ENCODE measurements around the gene NPR3.

Gene NPR3

DNA sequence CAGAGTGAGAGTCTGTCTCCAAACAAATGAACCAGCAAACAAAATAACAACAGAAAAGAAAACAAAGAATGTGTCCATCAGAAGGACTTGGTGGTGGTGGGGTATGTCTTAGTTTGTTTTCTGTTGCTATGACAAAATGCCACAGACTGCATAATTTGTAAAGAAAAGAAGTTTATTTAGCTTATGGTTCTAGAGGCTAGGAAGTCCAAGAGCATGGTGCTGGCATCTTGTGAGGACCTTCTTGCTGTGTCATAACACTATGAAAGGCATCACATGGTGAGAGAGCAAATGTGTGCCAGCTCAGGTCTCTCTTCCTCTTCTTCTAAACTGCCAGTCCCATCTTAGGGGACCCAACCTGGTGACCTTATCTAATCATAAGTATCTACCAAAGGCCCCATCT, 10.5 kb downstream of the NPR3 start:
- TF ChIP-seq, protein P1, sequence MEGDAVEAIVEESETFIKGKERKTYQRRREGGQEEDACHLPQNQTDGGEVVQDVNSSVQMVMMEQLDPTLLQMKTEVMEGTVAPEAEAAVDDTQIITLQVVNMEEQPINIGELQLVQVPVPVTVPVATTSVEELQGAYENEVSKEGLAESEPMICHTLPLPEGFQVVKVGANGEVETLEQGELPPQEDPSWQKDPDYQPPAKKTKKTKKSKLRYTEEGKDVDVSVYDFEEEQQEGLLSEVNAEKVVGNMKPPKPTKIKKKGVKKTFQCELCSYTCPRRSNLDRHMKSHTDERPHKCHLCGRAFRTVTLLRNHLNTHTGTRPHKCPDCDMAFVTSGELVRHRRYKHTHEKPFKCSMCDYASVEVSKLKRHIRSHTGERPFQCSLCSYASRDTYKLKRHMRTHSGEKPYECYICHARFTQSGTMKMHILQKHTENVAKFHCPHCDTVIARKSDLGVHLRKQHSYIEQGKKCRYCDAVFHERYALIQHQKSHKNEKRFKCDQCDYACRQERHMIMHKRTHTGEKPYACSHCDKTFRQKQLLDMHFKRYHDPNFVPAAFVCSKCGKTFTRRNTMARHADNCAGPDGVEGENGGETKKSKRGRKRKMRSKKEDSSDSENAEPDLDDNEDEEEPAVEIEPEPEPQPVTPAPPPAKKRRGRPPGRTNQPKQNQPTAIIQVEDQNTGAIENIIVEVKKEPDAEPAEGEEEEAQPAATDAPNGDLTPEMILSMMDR (IDR thresholded peaks at IDR 0.05; ENCODE audit: low read depth, low read length), result no peak
- no peak for DNase-seq (ENCODE audit: extremely low read depth, low read depth)

DNA sequence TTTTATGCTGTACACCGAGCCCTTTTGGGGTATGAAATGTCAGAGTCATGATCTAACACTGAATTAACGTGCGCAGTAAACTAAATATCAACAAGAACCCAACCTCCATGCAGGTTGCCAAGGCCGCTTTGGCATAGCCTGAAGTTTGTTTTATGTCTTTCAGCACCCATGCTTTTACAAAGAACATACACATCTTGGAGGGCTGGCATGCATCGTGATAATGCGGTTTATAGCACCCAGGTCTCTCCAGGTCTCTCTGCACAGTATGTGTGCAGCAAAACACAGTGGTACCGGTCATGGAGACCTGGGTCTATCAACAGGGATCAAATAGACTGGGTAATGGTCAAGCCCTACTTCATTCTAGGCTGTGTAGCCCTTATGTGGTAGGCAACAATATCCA, 11.8 kb downstream of the NPR3 start:
- TF ChIP-seq, protein P1 (IDR thresholded peaks at IDR 0.05; ENCODE audit: low read depth, low read length), result no peak
- DNase-seq (ENCODE audit: extremely low read depth, low read depth), result no peak

DNA sequence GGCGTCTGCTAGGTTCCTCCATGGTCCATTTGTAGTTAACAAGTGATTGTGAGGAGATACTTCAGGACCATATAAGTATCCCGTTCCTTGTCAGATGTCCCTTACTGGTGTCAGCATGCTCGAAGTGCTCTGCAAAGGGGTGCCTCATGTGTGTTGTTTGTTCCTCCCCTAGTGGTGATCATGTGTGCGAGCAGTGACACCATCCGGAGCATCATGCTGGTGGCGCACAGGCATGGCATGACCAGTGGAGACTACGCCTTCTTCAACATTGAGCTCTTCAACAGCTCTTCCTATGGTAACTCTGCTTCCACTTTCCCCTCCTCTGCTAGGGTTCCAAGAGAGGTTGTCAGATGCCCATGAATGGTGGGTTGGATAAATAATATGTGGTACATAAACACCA, 13.4 kb downstream of the NPR3 start:
- no peak for DNase-seq (ENCODE audit: extremely low read depth, low read depth)
- TF ChIP-seq, protein P1 (IDR thresholded peaks at IDR 0.05; ENCODE audit: low read depth, low read length), result no peak

DNA sequence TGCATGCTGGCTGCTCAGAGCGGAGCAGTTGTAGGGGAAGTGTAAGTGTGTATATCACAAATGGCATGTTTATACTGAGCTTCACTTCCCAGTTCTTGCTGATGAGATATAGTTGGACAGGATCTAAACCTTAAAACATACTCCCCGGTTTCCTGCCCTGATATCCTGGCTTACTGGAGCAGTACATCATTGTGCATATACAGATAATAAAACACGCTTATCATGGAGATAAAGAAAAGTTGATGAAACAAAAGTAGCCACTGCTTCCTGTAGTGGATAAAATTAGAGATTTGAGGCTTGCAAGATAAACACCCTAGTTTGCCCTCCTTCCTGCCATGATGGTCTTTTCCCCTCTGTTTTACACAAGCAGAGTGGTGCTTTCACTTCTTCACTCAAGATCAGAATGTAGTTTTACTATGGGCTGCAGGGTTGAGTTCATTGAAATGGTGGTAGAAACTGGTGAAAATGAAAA, 15.0 kb downstream of the NPR3 start:
- DNase-seq (ENCODE audit: extremely low read depth, low read depth), result no peak
- TF ChIP-seq, protein P1 (IDR thresholded peaks at IDR 0.05; ENCODE audit: low read depth, low read length), result no peak

DNA sequence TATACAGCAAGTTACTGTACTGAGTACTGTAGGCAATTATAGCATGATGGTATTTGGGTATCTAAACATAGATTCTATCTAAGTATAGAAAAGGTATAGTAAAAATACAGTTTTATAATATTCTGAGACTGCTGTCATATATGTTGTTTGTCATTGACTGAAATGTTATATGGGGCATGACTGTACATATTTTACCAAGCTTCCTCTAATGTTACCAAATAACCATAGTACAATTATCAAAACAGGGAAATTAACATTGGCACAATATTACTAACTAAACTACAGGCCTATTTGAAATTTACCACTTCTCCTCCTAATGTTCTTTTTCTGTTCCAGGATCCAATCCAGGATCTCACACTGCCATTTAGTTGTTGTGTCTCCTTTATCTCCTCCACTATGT, 18.5 kb downstream of the NPR3 start:
- TF ChIP-seq, protein P1 (IDR thresholded peaks at IDR 0.05; ENCODE audit: low read depth, low read length), result no peak
- no peak for DNase-seq (ENCODE audit: extremely low read depth, low read depth)

DNA sequence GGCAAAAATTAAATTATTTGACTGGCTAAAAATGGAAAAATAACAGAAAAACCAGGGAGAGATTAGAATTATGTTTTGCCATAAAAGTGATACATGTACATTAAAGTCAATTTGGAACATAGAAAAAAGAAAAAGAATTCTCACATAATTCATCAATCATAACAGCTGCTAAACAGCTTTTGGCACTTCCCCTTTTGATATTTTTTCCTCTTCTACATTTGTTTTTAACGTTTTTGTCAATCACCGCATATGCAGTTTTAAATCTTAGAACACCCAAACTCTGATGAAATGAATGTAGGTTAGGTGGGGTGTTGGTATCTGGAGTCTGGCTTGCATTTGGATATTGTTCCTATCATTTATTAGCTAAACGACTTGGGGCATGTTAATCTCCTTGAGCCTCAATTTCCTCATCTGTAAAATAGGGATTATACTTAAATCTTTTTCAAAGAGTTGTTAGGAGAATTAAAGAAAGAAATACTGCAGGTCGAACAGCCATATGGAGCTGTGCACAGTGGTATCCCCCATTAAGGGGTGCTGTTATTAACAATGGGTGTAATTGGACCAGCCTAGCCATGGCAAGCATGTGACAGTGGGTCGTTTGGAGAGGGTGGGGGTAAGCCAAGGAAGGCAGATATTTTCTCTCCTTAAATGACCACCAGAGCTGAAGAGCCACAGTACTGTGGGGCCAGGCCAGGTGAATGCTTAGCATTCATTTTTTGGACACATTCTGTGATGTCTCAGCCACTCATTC, 22.6 kb downstream of the NPR3 start:
- TF ChIP-seq, protein P1 (IDR thresholded peaks at IDR 0.05; ENCODE audit: low read depth, low read length), result no peak
- DNase-seq (ENCODE audit: extremely low read depth, low read depth), result no peak

DNA sequence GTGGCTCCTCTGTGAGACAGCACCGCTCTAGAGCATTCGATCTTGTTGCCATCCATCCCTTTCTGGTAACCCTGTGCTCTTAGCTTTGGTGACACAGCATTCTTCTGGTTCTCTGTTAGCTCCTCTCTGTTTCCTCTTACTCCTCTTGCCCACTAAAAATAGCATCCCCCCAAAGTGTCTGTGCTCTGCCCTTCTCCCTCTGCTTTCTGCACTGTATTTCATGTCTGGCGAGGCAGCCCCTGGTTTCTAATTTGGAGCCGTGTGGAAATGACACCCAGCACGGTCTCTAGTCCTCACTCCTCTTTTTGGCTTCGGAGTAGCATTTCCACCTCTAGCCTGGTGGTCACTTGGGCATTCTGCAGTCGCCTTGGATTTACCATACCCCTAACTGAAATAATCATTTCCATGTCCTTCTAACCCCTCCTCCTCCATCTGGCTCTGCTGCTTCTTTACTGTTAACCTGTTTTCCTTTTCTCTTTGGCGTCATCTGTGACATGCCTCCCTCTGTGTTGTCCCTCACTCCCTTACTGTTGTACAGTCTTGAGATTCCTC, 23.8 kb downstream of the NPR3 start:
- DNase-seq (ENCODE audit: extremely low read depth, low read depth), result no peak
- TF ChIP-seq, protein P1 (IDR thresholded peaks at IDR 0.05; ENCODE audit: low read depth, low read length), result no peak
